ENCODE results near the gene BBOF1.

Gene BBOF1

GRCh38 chr14:74049876-74050495, 30.8 kb downstream of the BBOF1 start:
- TF ChIP-seq POLR2A (IDR thresholded peaks at IDR 0.05; ENCODE audit: low read length) (no peak), GATA1 (IDR thresholded peaks at IDR 0.05; ENCODE audit: low read depth, low read length) (no peak)

GRCh38 chr14:74062809-74063150, 43.6 kb downstream of the BBOF1 start:
- TF ChIP-seq GATA1 (IDR thresholded peaks at IDR 0.05; ENCODE audit: low read depth, low read length) (no peak), POLR2A (IDR thresholded peaks at IDR 0.05; ENCODE audit: low read length) (no peak)
- no peak for DNase-seq

More at GRCh38 chr14:74049876-74050495, 30.8 kb downstream of the BBOF1 start:
- DNase-seq = no peak

- no peak for TF ChIP-seq POLR2A (IDR thresholded peaks at IDR 0.05; ENCODE audit: low read length)
- TF ChIP-seq GATA1 (IDR thresholded peaks at IDR 0.05; ENCODE audit: low read depth, low read length) = no peak
- DNase-seq = no peak
Measured at GRCh38 chr14:74064426-74064825, 45.3 kb downstream of the BBOF1 start.

GRCh38 chr14:74064883-74065282, 45.7 kb downstream of the BBOF1 start:
- TF ChIP-seq GATA1 (IDR thresholded peaks at IDR 0.05; ENCODE audit: low read depth, low read length) (no peak), POLR2A (IDR thresholded peaks at IDR 0.05; ENCODE audit: low read length) (no peak)
- DNase-seq = peak in 1 of 2 experiments; percentile 10

GRCh38 chr14:74065746-74066575, 46.8 kb downstream of the BBOF1 start:
- DNase-seq = peak; percentile 11 to 25
- TF ChIP-seq GATA1 (IDR thresholded peaks at IDR 0.05; ENCODE audit: low read depth, low read length) (no peak), POLR2A (IDR thresholded peaks at IDR 0.05; ENCODE audit: low read length) (no peak)

- no peak for TF ChIP-seq POLR2A (IDR thresholded peaks at IDR 0.05; ENCODE audit: low read length)
- no peak for TF ChIP-seq GATA1 (IDR thresholded peaks at IDR 0.05; ENCODE audit: low read depth, low read length)
- DNase-seq = no peak
Measured at GRCh38 chr14:74077401-74077800, 58.3 kb downstream of the BBOF1 start.

- TF ChIP-seq POLR2A (IDR thresholded peaks at IDR 0.05; ENCODE audit: low read length) (no peak), GATA1 (IDR thresholded peaks at IDR 0.05; ENCODE audit: low read depth, low read length) (no peak)
- DNase-seq = no peak
Measured at GRCh38 chr14:74080820-74081460, 61.8 kb downstream of the BBOF1 start.

GRCh38 chr14:74081491-74081890, 62.3 kb downstream of the BBOF1 start:
- TF ChIP-seq GATA1 (IDR thresholded peaks at IDR 0.05; ENCODE audit: low read depth, low read length) = no peak
- TF ChIP-seq POLR2A (IDR thresholded peaks at IDR 0.05; ENCODE audit: low read length) = no peak
- DNase-seq = no peak

- TF ChIP-seq GATA1 (IDR thresholded peaks at IDR 0.05; ENCODE audit: low read depth, low read length) = no peak
- TF ChIP-seq POLR2A (IDR thresholded peaks at IDR 0.05; ENCODE audit: low read length) = no peak
- DNase-seq = peak; percentile 27 to 37
Measured at GRCh38 chr14:74083161-74083560, 64.0 kb downstream of the BBOF1 start.

GRCh38 chr14:74083784-74084276, 64.7 kb downstream of the BBOF1 start:
- TF ChIP-seq POLR2A (IDR thresholded peaks at IDR 0.05; ENCODE audit: low read length) (no peak), GATA1 (IDR thresholded peaks at IDR 0.05; ENCODE audit: low read depth, low read length) (no peak)
- peak in 1 of 2 experiments; percentile 45 for DNase-seq

- TF ChIP-seq POLR2A (IDR thresholded peaks at IDR 0.05; ENCODE audit: low read length) = peak; percentile 90
- no peak for TF ChIP-seq GATA1 (IDR thresholded peaks at IDR 0.05; ENCODE audit: low read depth, low read length)
- peak; percentile 100 for DNase-seq
Measured at GRCh38 chr14:74084277-74085046, 65.3 kb downstream of the BBOF1 start, which contains the start of the genes ALDH6A1 and LIN52. Gene ALDH6A1, minus strand, starts transcription at chr14:74084453. Its CDS starts 59 bp downstream, at chr14:74084394. Gene LIN52, plus strand, starts transcription at chr14:74084956. Its CDS starts 19 bp downstream, at chr14:74084975.

GRCh38 chr14:74085047-74085637, 66.0 kb downstream of the BBOF1 start:
- DNase-seq = peak; percentile 76 to 79
- TF ChIP-seq POLR2A (IDR thresholded peaks at IDR 0.05; ENCODE audit: low read length) (no peak), GATA1 (IDR thresholded peaks at IDR 0.05; ENCODE audit: low read depth, low read length) (no peak)

GRCh38 chr14:74085828-74086227, 66.7 kb downstream of the BBOF1 start:
- TF ChIP-seq GATA1 (IDR thresholded peaks at IDR 0.05; ENCODE audit: low read depth, low read length) (no peak), POLR2A (IDR thresholded peaks at IDR 0.05; ENCODE audit: low read length) (no peak)
- peak in 1 of 2 experiments; percentile 36 for DNase-seq
